HCT116 (cell line): ENCODE results near the gene PACRG. TPM values are rescaled to one million over a fixed set of nuclear protein-coding genes. Genes with fewer than 3 reads are reported as not detected.

ENCODE experiments used
- ATAC-seq: fragments of 200-7000 bp; cut with Tn5 transposase; 2 replicates; pipeline ENCODE4 v1.9.1; 2020; ENCODE audit warnings: mild to moderate bottlenecking, moderate library complexity
- BruUV-seq: library from RNA; stranded (reverse); fragments of 400-500 nt; replicated peaks from 2 replicates; lab custom pipeline; 2021; lab: Mats Ljungman, UMichigan
- CTCF ChIA-PET: fragments of 300-600 bp; sonication (Branson Sonifier 250); formaldehyde crosslinking; loops from one replicate; lab custom pipeline; 2021; ENCODE audit warnings: antibody characterized with exemption; lab: Charles Lee
- POLR2A ChIA-PET: fragments of 300-600, 350-600 bp; sonication (Branson Sonifier 250); formaldehyde crosslinking; loops from one replicate; lab custom pipeline; 2021; ENCODE audit warnings: antibody characterized with exemption; lab: Charles Lee
- RAD21 ChIA-PET, 2 experiments: fragments of 300-600 bp; sonication (Branson Sonifier 250); formaldehyde crosslinking; loops; one replicate each; lab custom pipeline; 2023; ENCODE audit warnings: low total read pairs in 2 of 2; ENCODE audit not compliant: uncharacterized antibody in 2 of 2, unreplicated experiment in 2 of 2, low non-redundant PET in 1 of 2; lab: Charles Lee
- DNase-seq: peaks from one replicate; pipeline ENCODE4 v3.0.0-alpha.2; 2010; ENCODE audit warnings: low read depth, low spot score
- H2AFZ ChIP-seq: fragments of 200-600 bp; shearing (Covaris generic), sonication (generic); 2 replicates; pipeline ENCODE4 v1.6.1; 2017; ENCODE audit warnings: low read depth, mixed run types, mixed read lengths, antibody characterized with exemption, low read length; ENCODE audit not compliant: poor library complexity, severe bottlenecking
- H3K27ac ChIP-seq: 2 replicates; pipeline ENCODE4 v1.5.1; 2012; ENCODE audit warnings: low read depth, low read length
- H3K27me3 ChIP-seq: fragments of 200-600 bp; sonication (generic); 2 replicates; pipeline ENCODE4 v1.6.1; 2016; ENCODE audit warnings: mixed run types, low read length, mixed read lengths; ENCODE audit not compliant: insufficient read depth
- H3K36me3 ChIP-seq, 2 experiments: fragments of 200-500 bp in 1 of 2; fragments of 200-600 bp in 1 of 2; sonication (Bioruptor generic) in 1 of 2; sonication (generic) in 1 of 2; 2 replicates each; pipeline versions ENCODE4 v1.5.1 to v1.6.1; 2014 to 2016; ENCODE audit warnings: low read length in 2 of 2, inconsistent platforms in 1 of 2, mixed read lengths in 1 of 2, mixed run types in 1 of 2; ENCODE audit not compliant: insufficient read depth in 2 of 2, control insufficient read depth in 1 of 2
- H3K4me1 ChIP-seq, 2 experiments: fragments of 200-600 bp in 1 of 2; sonication (generic) in 1 of 2; 2 replicates each; pipeline versions ENCODE4 v1.5.1 to v1.6.1; 2012 to 2017; ENCODE audit warnings: low read length in 2 of 2, inconsistent platforms in 1 of 2, mild to moderate bottlenecking in 1 of 2, mixed read lengths in 1 of 2, mixed run types in 1 of 2, moderate library complexity in 1 of 2; ENCODE audit not compliant: insufficient read depth in 2 of 2, control insufficient read depth in 1 of 2
- H3K4me2 ChIP-seq: fragments of 200-600 bp; sonication (generic); 2 replicates; pipeline ENCODE4 v1.6.1; 2017; ENCODE audit warnings: mixed run types, low read length, mixed read lengths
- H3K4me3 ChIP-seq, 2 experiments: fragments of 200-600 bp in 1 of 2; sonication (generic) in 1 of 2; replicated peaks in 1 of 2; 2 replicates each; pipeline ENCODE4 v1.5.1; 2011 to 2016; ENCODE audit warnings: low read length in 2 of 2, control low read depth in 1 of 2, low read depth in 1 of 2, mild to moderate bottlenecking in 1 of 2, mixed read lengths in 1 of 2, mixed run types in 1 of 2
- H3K79me2 ChIP-seq: fragments of 200-600 bp; sonication (generic); 2 replicates; pipeline ENCODE4 v1.6.1; 2017; ENCODE audit warnings: mild to moderate bottlenecking, mixed run types, low read length, moderate library complexity, mixed read lengths; ENCODE audit not compliant: insufficient read depth
- H3K9ac ChIP-seq: fragments of 200-600 bp; sonication (generic); 2 replicates; pipeline ENCODE4 v1.6.1; 2016; ENCODE audit warnings: low read length, mixed read lengths
- H3K9me2 ChIP-seq: fragments of 200-600 bp; sonication (generic), shearing (Covaris generic); 2 replicates; pipeline ENCODE4 v1.6.1; 2017; ENCODE audit warnings: mixed run types, mild to moderate bottlenecking, moderate library complexity; ENCODE audit not compliant: insufficient read depth
- H3K9me3 ChIP-seq, 2 experiments: fragments of 200-500 bp in 1 of 2; fragments of 200-600 bp in 1 of 2; sonication (Bioruptor generic) in 1 of 2; sonication (generic) in 1 of 2; 2 replicates each; pipeline ENCODE4 v1.6.1; 2014 to 2017; ENCODE audit warnings: low read length in 2 of 2, mixed read lengths in 2 of 2, inconsistent platforms in 1 of 2, low read depth in 1 of 2, mild to moderate bottlenecking in 1 of 2, mixed run types in 1 of 2, moderate library complexity in 1 of 2; ENCODE audit not compliant: control insufficient read depth in 1 of 2, insufficient read depth in 1 of 2
- H4K20me1 ChIP-seq: fragments of 200-600 bp; sonication (generic), shearing (Covaris generic); 2 replicates; pipeline ENCODE4 v1.6.1; 2017; ENCODE audit warnings: mixed run types, mild to moderate bottlenecking, moderate library complexity; ENCODE audit not compliant: insufficient read depth
- CBX3 ChIP-seq: IDR thresholded peaks from 2 replicates; pipeline ENCODE4 v1.6.1; 2012; ENCODE audit warnings: low read depth
- EGR1 ChIP-seq: IDR thresholded peaks from 2 replicates; pipeline ENCODE4 v1.6.1; 2012; ENCODE audit warnings: low read depth
- ELF1 ChIP-seq: IDR thresholded peaks from 2 replicates; pipeline ENCODE4 v1.6.1; 2012; ENCODE audit warnings: low read depth, borderline replicate concordance
- EZH2phosphoT487 ChIP-seq: fragments of 200-600 bp; IDR thresholded peaks from 2 replicates; pipeline ENCODE4 v1.6.1; 2018; ENCODE audit warnings: antibody characterized with exemption, borderline replicate concordance
- FOSL1 ChIP-seq: IDR thresholded peaks from 2 replicates; pipeline ENCODE4 v1.6.1; 2012; ENCODE audit warnings: low read depth
- JUND ChIP-seq: IDR thresholded peaks from 2 replicates; pipeline ENCODE4 v1.6.1; 2012
- POLR2A ChIP-seq: IDR thresholded peaks from 2 replicates; pipeline ENCODE4 v1.7.0; 2011; ENCODE audit warnings: borderline replicate concordance; ENCODE audit not compliant: insufficient read depth, insufficient read length; ENCODE audit errors: extremely low read depth
- POLR2AphosphoS5 ChIP-seq: IDR thresholded peaks from 2 replicates; pipeline ENCODE4 v1.6.1; 2011; ENCODE audit warnings: mild to moderate bottlenecking, low read depth, low read length, moderate library complexity
- RAD21 ChIP-seq: IDR thresholded peaks from 2 replicates; pipeline ENCODE4 v1.6.1; 2012; ENCODE audit warnings: low read depth, mild to moderate bottlenecking
- SIN3A ChIP-seq: IDR thresholded peaks from 2 replicates; pipeline ENCODE4 v1.6.1; 2012; ENCODE audit warnings: low read depth
- SP1 ChIP-seq: IDR thresholded peaks from 2 replicates; pipeline ENCODE4 v1.6.1; 2012; ENCODE audit warnings: low read depth
- SRF ChIP-seq: IDR thresholded peaks from 2 replicates; pipeline ENCODE4 v1.6.1; 2012; ENCODE audit warnings: low read depth
- TCF7L2 ChIP-seq: IDR thresholded peaks from 2 replicates; pipeline ENCODE4 v1.7.0; 2011; ENCODE audit warnings: borderline replicate concordance, inconsistent platforms; ENCODE audit not compliant: insufficient read depth, insufficient read length; ENCODE audit errors: extremely low read depth
- ZFX ChIP-seq: fragments of 450-650 bp; IDR thresholded peaks from 2 replicates; pipeline ENCODE4 v1.6.1; 2017
- ZNF274 ChIP-seq: fragments of 200-500 bp; sonication (Bioruptor generic); IDR thresholded peaks from 2 replicates; pipeline ENCODE4 v1.6.1; 2014; ENCODE audit warnings: mild to moderate bottlenecking, low read depth, low read length, inconsistent platforms
- intact Hi-C: fragments of 100-400 bp; cut with micrococcal nuclease; formaldehyde crosslinking; loops from 2 replicates; pipeline ENCODE4 v1.10.0; 2022
- total RNA-seq: library from RNA; stranded (reverse); gene quantifications from one replicate; pipeline ENCODE4 v1.2.1, GENCODE V29; 2021; ENCODE audit not compliant: unreplicated experiment
- TF ChIP-seq, protein P1 (sequence below): IDR thresholded peaks from 2 replicates; pipeline ENCODE4 v1.6.1; 2012; ENCODE audit warnings: low read depth
- TF ChIP-seq, protein P2 (sequence below): IDR thresholded peaks from 2 replicates; pipeline ENCODE4 v1.6.1; 2012
- TF ChIP-seq, protein P3 (sequence below), 3 experiments: fragments of 200-600 bp in 1 of 3; sonication (generic) in 1 of 3; IDR thresholded peaks in 2 of 3; conservative IDR thresholded peaks in 1 of 3; 2 replicates each; pipeline ENCODE4 v1.5.1; 2012 to 2017; ENCODE audit warnings: low read depth in 2 of 3, low read length in 2 of 3, antibody characterized with exemption in 1 of 3, borderline replicate concordance in 1 of 3, control low read depth in 1 of 3, mild to moderate bottlenecking in 1 of 3, mixed read lengths in 1 of 3, mixed run types in 1 of 3, moderate library complexity in 1 of 3; ENCODE audit not compliant: insufficient read depth in 1 of 3
- TF ChIP-seq, protein P4 (sequence below): IDR thresholded peaks from 2 replicates; pipeline ENCODE4 v1.6.1; 2011; ENCODE audit warnings: mild to moderate bottlenecking, low read length, moderate library complexity; ENCODE audit not compliant: insufficient replicate concordance; ENCODE audit errors: extremely low read depth
- TF ChIP-seq, protein P5 (sequence below): IDR thresholded peaks from 2 replicates; pipeline ENCODE4 v1.6.1; 2012

The PACRG gene
- total RNA-seq, 1 experiment from 2014 or later = 0.71 TPM

DNA sequence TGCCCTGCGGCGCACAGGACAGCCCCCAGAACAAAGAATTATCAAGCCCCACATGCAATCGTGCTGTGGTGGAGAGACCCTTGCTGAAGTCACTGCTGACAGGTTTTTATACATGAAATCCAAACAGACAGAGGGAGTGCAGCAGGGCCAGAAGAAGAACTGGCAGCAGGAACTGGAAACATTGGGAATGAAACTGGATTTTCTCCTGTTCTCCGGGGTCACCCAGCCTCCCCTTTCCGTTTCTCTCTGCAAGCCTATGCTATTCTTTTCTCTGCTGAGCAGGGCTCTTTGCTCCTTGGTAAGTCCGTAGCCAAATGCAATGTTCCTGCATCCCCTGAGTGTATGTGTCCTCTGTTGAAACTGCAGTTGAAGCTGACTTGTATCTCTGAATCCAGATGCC is 623.2 kb downstream of the PACRG start:
- no peaks in the 10 kb centered on the region for H3K9me2 ChIP-seq
- H3K79me2 ChIP-seq = no peaks in the 10 kb centered on the region
- H3K36me3 ChIP-seq = no peaks in the 10 kb centered on the region
- ChIA-PET CTCF (no interaction called here), RAD21 (no interaction called here), POLR2A (no interaction called here)
- H3K9me3 ChIP-seq = no peaks in the 10 kb centered on the region; a peak in 1 of 4 replicates
- H3K27ac ChIP-seq = no peak overlapping the region
- H3K4me1 ChIP-seq = peaks cover 0 to 18% of the 10 kb centered on the region in 2 experiments; a peak in 2 of 4 replicates
- no peaks in the 10 kb centered on the region for H3K27me3 ChIP-seq
- no peak overlapping the region for H3K4me3 ChIP-seq
- no peak overlapping the region for H3K4me2 ChIP-seq
- no peak overlapping the region for H2AFZ ChIP-seq
- H4K20me1 ChIP-seq = no peaks in the 10 kb centered on the region
- ATAC-seq = no peak
- DNase-seq = no peak
- intact Hi-C loops = no loop called here
- no peak overlapping the region for H3K9ac ChIP-seq
- TF ChIP-seq ELF1 = no peak
- TF ChIP-seq EGR1 = no peak
- no peak for TF ChIP-seq RAD21
- TF ChIP-seq, protein P1, sequence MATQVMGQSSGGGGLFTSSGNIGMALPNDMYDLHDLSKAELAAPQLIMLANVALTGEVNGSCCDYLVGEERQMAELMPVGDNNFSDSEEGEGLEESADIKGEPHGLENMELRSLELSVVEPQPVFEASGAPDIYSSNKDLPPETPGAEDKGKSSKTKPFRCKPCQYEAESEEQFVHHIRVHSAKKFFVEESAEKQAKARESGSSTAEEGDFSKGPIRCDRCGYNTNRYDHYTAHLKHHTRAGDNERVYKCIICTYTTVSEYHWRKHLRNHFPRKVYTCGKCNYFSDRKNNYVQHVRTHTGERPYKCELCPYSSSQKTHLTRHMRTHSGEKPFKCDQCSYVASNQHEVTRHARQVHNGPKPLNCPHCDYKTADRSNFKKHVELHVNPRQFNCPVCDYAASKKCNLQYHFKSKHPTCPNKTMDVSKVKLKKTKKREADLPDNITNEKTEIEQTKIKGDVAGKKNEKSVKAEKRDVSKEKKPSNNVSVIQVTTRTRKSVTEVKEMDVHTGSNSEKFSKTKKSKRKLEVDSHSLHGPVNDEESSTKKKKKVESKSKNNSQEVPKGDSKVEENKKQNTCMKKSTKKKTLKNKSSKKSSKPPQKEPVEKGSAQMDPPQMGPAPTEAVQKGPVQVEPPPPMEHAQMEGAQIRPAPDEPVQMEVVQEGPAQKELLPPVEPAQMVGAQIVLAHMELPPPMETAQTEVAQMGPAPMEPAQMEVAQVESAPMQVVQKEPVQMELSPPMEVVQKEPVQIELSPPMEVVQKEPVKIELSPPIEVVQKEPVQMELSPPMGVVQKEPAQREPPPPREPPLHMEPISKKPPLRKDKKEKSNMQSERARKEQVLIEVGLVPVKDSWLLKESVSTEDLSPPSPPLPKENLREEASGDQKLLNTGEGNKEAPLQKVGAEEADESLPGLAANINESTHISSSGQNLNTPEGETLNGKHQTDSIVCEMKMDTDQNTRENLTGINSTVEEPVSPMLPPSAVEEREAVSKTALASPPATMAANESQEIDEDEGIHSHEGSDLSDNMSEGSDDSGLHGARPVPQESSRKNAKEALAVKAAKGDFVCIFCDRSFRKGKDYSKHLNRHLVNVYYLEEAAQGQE = no peak
- no peak for TF ChIP-seq ZNF274
- TF ChIP-seq SRF = no peak
- TF ChIP-seq FOSL1 = no peak
- TF ChIP-seq, protein P2, sequence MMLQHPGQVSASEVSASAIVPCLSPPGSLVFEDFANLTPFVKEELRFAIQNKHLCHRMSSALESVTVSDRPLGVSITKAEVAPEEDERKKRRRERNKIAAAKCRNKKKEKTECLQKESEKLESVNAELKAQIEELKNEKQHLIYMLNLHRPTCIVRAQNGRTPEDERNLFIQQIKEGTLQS = no peak
- no peak for TF ChIP-seq ZFX
- no peak for TF ChIP-seq CBX3
- no peak for TF ChIP-seq JUND
- no peak for TF ChIP-seq EZH2phosphoT487
- TF ChIP-seq, protein P3, sequence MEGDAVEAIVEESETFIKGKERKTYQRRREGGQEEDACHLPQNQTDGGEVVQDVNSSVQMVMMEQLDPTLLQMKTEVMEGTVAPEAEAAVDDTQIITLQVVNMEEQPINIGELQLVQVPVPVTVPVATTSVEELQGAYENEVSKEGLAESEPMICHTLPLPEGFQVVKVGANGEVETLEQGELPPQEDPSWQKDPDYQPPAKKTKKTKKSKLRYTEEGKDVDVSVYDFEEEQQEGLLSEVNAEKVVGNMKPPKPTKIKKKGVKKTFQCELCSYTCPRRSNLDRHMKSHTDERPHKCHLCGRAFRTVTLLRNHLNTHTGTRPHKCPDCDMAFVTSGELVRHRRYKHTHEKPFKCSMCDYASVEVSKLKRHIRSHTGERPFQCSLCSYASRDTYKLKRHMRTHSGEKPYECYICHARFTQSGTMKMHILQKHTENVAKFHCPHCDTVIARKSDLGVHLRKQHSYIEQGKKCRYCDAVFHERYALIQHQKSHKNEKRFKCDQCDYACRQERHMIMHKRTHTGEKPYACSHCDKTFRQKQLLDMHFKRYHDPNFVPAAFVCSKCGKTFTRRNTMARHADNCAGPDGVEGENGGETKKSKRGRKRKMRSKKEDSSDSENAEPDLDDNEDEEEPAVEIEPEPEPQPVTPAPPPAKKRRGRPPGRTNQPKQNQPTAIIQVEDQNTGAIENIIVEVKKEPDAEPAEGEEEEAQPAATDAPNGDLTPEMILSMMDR (IDR thresholded peaks at IDR 0.05 in 2 of 3, conservative IDR thresholded peaks at IDR 0.05 in 1 of 3; ENCODE audit: borderline replicate concordance in 1 of 3, insufficient read depth in 1 of 3, low read depth in 2 of 3, low read length in 2 of 3) = no peak
- no peak for TF ChIP-seq TCF7L2
- no peak for TF ChIP-seq SIN3A
- TF ChIP-seq SP1 = no peak
- TF ChIP-seq POLR2AphosphoS5 = no peak
- no peak for TF ChIP-seq POLR2A
- TF ChIP-seq, protein P4, sequence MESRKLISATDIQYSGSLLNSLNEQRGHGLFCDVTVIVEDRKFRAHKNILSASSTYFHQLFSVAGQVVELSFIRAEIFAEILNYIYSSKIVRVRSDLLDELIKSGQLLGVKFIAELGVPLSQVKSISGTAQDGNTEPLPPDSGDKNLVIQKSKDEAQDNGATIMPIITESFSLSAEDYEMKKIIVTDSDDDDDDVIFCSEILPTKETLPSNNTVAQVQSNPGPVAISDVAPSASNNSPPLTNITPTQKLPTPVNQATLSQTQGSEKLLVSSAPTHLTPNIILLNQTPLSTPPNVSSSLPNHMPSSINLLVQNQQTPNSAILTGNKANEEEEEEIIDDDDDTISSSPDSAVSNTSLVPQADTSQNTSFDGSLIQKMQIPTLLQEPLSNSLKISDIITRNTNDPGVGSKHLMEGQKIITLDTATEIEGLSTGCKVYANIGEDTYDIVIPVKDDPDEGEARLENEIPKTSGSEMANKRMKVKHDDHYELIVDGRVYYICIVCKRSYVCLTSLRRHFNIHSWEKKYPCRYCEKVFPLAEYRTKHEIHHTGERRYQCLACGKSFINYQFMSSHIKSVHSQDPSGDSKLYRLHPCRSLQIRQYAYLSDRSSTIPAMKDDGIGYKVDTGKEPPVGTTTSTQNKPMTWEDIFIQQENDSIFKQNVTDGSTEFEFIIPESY = no peak
- TF ChIP-seq, protein P5, sequence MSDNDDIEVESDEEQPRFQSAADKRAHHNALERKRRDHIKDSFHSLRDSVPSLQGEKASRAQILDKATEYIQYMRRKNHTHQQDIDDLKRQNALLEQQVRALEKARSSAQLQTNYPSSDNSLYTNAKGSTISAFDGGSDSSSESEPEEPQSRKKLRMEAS = no peak
- BruUV-seq = no TSS peak
